GM10266 (cell line): ENCODE results near the gene SLC22A13.
"Not testable (repeated sequence)": the region's sequence is repeated elsewhere in the genome, so short reads cannot be mapped to it uniquely, and the experiment has no call there.

Experiments used
- DNase-seq: peaks from one replicate; pipeline ENCODE4 v3.0.0; 2012; ENCODE audit errors: extremely low spot score
- CTCF ChIP-seq: IDR thresholded peaks from 2 replicates; pipeline ENCODE4 v1.5.1; 2012; ENCODE audit warnings: mild to moderate bottlenecking, low read depth; ENCODE audit not compliant: control insufficient read depth, insufficient read depth; ENCODE audit errors: missing control alignments

The SLC22A13 gene

GRCh38 chr3:38281895-38282686, 16.5 kb downstream of the SLC22A13 start, which contains the start of gene SLC22A14:
TSS of gene SLC22A14 (plus strand) at chr3:38282294. CDS start at chr3:38306027, 23,733 bp downstream.
- TF ChIP-seq CTCF: no peak
- no peak for DNase-seq

GRCh38 chr3:38283810-38284755, 18.5 kb downstream of the SLC22A13 start:
- TF ChIP-seq CTCF: no peak
- no peak for DNase-seq

GRCh38 chr3:38284756-38285150, 19.1 kb downstream of the SLC22A13 start:
- TF ChIP-seq CTCF: no peak

GRCh38 chr3:38289286-38290217, 23.9 kb downstream of the SLC22A13 start:
- DNase-seq: not testable (repeated sequence)

More at GRCh38 chr3:38284756-38285150, 19.1 kb downstream of the SLC22A13 start:
- DNase-seq: no peak

GRCh38 chr3:38297053-38297452, 31.4 kb downstream of the SLC22A13 start:
- DNase-seq: not testable (repeated sequence)

- DNase-seq: no peak
- no peak for TF ChIP-seq CTCF
Observed at GRCh38 chr3:38297537-38297936, 31.9 kb downstream of the SLC22A13 start.

- TF ChIP-seq CTCF: peak; percentile 38
- DNase-seq: no peak
Observed at GRCh38 chr3:38297947-38298711, 32.5 kb downstream of the SLC22A13 start.
